Activated CD8-positive, alpha-beta memory T cell treated with anti-CD3 and anti-CD28 coated beads, Interleukin-2, amount 50 U/mL, for 4 hours (primary cell): ENCODE results near the gene CCDC85C.

Experiments
- DNase-seq: peaks from one replicate; pipeline ENCODE4 v3.0.0-alpha.2; 2020

The CCDC85C gene

GRCh38 chr14:99587460-99588278 lies 16.3 kb downstream of the CCDC85C start:
- no peak for DNase-seq

- no peak for DNase-seq
Observed at GRCh38 chr14:99586761-99587459, 17.1 kb downstream of the CCDC85C start.

GRCh38 chr14:99586054-99586760 lies 17.8 kb downstream of the CCDC85C start:
- DNase-seq, result no peak

GRCh38 chr14:99584823-99585222 lies 19.2 kb downstream of the CCDC85C start:
- no peak for DNase-seq

- DNase-seq, result no peak
Observed at GRCh38 chr14:99581938-99582337, 22.1 kb downstream of the CCDC85C start.

GRCh38 chr14:99581374-99581773 lies 22.6 kb downstream of the CCDC85C start:
- no peak for DNase-seq

- DNase-seq, result no peak
Observed at GRCh38 chr14:99579903-99580571, 24.0 kb downstream of the CCDC85C start.

GRCh38 chr14:99579120-99579836 lies 24.7 kb downstream of the CCDC85C start:
- no peak for DNase-seq

- DNase-seq, result no peak
Observed at GRCh38 chr14:99578541-99579101, 25.4 kb downstream of the CCDC85C start.

- DNase-seq, result no peak
Observed at GRCh38 chr14:99576761-99577705, 27.0 kb downstream of the CCDC85C start.

- no peak for DNase-seq
Observed at GRCh38 chr14:99576304-99576703, 27.7 kb downstream of the CCDC85C start.

- no peak for DNase-seq
Observed at GRCh38 chr14:99575043-99576023, 28.7 kb downstream of the CCDC85C start.

GRCh38 chr14:99574099-99574880 lies 29.7 kb downstream of the CCDC85C start:
- DNase-seq, result no peak

GRCh38 chr14:99573436-99574098 lies 30.4 kb downstream of the CCDC85C start:
- DNase-seq, result no peak

GRCh38 chr14:99573000-99573330 lies 31.0 kb downstream of the CCDC85C start:
- no peak for DNase-seq

GRCh38 chr14:99572173-99572999 lies 31.6 kb downstream of the CCDC85C start:
- no peak for DNase-seq

GRCh38 chr14:99571303-99571986 lies 32.6 kb downstream of the CCDC85C start:
- no peak for DNase-seq
